Islet of Langerhans (tissue), 1 donor: ENCODE data around the gene SIM2.

ENCODE experiments used
- FAIRE-seq: peaks from one replicate; lab custom pipeline; 2011; peaks lifted over from hg19 to GRCh38; lab: Jason Lieb, UNC

Gene SIM2

GRCh38 chr21:36700971-36701755 lies 2.2 kb downstream of the SIM2 start:
- FAIRE-seq, result no peak

- no peak for FAIRE-seq
Observed at GRCh38 chr21:36701756-36702621, 3.1 kb downstream of the SIM2 start.

DNA sequence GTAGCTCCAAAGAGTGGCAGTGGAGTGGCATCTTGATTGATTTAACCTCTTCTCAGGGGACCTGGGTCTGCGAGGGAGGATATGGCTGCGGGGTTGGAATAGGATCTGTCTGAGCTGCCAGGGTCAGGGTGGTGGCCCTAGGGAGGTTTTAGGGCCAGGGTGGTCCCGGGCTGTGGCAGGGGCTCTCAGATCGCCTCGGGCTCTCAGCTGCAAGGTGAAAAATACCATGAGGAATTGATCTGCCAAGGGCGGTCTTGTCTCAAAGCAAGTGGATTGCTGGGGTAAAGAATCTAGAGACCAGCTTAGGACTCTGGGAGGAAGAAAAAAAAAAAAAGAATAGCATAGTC lies 3.7 kb downstream of the SIM2 start:
- FAIRE-seq, result no peak

DNA sequence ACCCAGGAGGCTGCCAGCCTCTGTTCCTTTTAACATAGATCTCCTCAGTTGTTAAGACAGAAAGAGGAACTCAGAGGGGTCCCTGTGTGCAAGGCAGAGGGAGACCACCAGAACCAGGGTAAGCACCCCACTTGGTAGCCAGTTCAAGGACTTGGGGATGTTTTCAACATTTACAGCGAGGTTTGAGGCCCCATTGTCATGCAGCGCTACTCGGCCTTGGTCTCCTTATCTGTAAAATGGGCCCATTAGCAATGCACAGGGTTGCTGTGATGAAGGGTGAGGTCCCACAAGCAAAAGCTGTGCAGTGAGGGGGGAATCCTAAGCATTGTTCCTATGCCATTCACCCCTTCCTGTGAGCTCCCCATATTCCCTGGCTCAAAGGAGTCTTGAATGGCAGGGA lies 4.2 kb downstream of the SIM2 start:
- no peak for FAIRE-seq

GRCh38 chr21:36703626-36704280 lies 4.8 kb downstream of the SIM2 start:
- FAIRE-seq, result no peak

DNA sequence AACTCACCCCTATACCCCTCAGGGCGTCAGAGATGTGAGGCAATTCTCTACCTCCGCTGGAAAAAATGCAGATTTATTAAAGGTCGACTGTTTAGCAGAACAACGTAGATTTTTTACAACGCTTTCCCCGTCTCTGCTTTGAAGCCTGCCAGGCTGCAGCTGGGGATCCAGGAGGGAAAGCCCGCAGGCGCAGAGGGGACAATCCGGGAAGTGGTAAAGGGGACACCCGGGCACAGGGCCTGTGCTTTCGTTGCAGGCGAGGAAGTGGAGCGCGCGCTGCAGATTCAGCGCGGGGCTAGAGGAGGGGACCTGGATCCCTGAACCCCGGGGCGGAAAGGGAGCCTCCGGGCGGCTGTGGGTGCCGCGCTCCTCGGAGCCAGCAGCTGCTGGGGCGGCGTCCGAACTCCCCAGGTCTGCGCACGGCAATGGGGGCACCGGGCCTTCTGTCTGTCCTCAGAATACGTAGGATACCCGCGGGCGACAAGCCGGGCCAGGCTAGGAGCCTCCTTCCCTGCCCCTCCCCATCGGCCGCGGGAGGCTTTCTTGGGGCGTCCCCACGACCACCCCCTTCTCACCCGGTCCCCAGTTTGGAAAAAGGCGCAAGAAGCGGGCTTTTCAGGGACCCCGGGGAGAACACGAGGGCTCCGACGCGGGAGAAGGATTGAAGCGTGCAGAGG lies 5.5 kb downstream of the SIM2 start:
- FAIRE-seq, result no peak

GRCh38 chr21:36704958-36705678 lies 6.2 kb downstream of the SIM2 start:
- FAIRE-seq, result no peak

DNA sequence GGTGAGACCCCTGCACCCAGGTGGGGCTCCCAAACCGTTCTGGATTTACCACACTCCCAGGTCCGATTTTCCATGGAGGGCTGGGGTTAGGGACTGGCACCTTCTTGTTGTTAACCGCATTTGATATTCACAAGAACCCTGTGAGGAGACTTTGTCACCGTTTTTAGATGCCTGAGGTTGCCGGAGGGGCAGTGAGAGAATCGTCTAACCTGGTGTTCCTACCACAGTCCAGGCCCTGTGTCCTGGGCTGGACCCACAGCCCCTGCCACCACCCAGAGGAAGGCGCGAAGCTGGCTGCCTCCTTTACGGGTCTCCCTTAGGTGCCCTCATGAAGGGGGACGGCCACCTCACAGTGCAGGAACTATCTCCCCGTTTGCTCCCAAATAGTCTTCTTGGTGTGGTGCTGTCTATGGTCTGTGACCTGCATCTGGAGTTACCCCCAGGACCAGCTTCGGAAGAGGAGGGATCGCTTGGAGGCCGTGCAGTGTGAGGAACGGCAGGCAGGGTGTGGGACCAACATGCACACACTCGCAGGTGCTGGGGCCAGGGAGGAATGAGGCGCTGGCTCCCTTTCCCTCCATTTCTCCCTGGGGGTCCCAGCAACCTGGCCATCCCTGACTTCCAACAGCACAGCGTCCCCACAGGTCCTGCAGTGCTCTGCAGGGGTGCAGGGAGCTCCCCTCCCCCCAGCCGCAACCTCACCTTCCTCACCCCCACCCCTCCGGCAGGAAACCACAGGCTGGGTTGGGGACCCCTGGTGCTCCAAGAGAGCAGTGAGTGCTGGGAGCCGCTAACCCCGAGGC lies 7.0 kb downstream of the SIM2 start:
- FAIRE-seq, result no peak

DNA sequence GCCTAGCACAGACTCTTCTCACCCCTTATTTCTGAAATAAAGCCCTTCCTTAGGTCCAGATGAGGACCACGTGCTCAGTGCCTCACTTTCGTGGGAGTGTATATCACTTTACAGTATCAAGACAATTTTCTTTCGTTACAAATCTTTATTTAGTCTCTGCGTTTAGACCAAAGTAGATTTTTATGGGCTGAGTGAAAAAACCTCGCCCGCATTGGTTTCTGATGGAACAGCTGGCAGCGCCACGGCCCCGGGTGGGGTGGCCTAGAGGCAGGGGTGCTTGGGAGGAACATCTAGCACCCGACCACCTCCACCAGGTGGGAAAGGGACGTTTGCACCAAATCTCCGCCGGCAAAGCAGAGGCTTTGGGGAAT lies 7.6 kb downstream of the SIM2 start:
- no peak for FAIRE-seq

GRCh38 chr21:36706951-36707762 lies 8.2 kb downstream of the SIM2 start:
- no peak for FAIRE-seq

- FAIRE-seq, result no peak
Observed at GRCh38 chr21:36707763-36708285, 8.9 kb downstream of the SIM2 start.

DNA sequence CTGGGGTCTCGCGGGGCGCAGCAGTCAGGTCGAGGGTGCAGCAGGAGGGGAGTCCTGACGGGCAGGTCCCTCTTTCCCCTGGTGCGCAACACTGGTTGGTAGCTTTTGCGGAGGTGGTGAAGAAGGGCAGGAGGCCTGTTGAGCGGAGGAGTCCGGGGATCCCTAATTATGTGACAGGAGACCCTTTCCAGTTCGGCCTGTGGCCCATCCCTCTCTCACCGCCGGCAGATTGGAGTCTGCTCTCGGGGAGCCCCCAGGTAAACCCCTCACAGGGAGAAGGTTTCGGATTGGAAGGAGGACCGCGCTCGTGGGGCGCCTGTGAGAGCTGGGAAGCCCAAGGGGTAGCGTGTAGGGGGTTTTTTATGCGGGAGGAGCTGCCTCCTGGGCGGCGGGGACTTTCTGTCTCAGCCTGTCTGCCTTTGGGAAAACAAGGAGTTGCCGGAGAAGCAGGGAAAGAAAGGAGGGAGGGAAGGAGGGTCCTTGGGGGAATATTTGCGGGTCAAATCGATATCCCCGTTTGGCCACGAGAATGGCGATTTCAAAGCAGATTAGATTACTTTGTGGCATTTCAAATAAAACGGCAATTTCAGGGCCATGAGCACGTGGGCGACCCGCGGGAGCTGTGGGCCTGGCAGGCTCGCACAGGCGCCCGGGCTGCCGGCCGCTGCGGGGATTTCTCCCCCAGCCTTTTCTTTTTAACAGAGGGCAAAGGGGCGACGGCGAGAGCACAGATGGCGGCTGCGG lies 9.5 kb downstream of the SIM2 start:
- no peak for FAIRE-seq

DNA sequence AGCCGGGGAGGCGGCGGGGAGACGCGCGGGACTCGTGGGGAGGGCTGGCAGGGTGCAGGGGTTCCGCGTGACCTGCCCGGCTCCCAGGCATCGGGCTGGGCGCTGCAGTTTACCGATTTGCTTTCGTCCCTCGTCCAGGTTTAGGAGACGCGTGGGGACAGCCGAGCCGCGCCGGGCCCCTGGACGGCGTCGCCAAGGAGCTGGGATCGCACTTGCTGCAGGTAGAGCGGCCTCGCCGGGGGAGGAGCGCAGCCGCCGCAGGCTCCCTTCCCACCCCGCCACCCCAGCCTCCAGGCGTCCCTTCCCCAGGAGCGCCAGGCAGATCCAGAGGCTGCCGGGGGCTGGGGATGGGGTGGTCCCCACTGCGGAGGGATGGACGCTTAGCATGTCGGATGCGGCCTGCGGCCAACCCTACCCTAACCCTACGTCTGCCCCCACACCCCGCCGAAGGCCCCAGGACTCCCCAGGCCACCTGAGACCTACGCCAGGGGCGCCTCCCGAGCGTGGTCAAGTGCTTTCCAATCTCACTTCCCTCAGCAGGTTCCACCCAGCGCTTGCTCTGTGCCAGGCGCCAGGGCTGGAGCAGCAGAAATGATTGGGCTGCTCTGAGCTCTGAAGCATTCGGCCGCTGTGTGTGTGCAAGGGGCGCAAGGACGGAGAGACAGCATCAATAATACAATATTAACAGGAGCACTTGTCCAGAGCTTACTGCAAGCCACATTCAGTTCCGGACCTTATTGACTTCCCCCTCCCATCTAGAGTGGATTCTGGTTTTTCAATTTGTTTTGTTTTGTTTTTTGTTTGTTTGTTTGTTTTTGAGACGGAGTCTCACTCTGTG lies 10.3 kb downstream of the SIM2 start:
- no peak for FAIRE-seq

DNA sequence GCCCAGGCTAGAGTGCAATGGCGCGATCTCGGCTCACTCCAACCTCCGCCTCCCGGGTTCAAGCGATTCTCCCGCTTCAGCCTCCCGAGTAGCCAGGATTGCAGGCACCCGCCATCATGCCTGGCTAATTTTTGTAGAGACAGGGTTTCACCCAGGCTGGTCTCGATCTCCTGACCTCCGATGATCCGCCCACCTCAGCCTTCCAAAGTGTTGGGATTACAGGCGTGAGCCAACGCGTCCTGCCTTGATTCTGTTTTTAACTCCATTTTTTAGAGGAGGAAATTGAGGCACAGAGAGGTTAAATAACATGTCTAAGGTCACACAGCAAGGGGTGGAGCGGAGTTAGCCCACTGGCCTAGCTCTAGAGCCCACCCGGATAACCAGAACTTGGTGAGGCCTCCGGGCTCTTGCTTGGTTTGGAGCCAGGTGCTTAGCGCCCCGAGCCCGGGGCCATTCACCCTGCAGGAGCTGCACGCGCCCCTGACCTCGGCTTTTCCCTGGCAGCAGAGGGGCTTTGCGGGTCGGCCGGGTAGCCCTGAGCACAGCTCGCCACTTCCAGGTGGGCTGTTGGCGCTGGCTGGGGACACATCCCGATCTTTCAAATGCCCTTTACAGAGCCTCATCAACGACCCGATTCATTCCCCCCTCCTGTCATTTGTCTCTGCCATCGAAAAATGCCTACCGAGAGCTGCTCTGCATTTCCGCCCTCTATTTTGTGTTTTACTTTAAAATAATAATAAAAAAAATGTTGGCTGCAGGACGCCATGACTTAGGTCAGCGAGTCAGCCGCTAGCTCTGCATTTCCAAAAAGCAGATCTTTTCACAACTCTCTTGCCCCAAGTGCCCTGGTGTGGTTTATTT lies 11.2 kb downstream of the SIM2 start:
- no peak for FAIRE-seq

DNA sequence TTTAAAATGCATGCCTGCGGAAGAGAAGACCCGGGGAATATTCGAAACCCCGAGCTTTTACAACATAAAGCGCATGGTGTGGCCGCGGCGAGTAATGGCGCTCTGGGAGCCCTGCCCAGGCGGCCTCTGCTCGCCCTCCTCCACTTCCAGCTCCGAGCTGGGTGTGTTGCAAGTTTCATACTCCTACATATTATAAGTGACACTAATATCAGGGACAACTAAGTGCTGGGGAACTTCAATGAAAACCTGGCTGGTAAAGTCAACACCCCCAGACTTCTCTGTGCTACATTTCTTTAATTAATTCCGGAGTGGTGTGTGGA lies 11.8 kb downstream of the SIM2 start:
- FAIRE-seq, result no peak

GRCh38 chr21:36713746-36714145 lies 14.8 kb downstream of the SIM2 start:
- FAIRE-seq, result no peak

- FAIRE-seq, result no peak
Observed at GRCh38 chr21:36716387-36716786, 17.5 kb downstream of the SIM2 start.

- no peak for FAIRE-seq
Observed at GRCh38 chr21:36716836-36717235, 17.9 kb downstream of the SIM2 start.
